Adrenal gland (tissue), 12 donors: ENCODE data around the gene TIMM29. TPM values are rescaled to one million over a fixed set of nuclear protein-coding genes. Genes with fewer than 3 reads are reported as not detected.
A peak's percentile ranks its signal among the peaks of the same experiment; 100 is the strongest.

Experiments used
- DNase-seq, 7 donors: peaks; one replicate each; pipeline ENCODE4 v3.0.0-alpha.2; 2019 to 2020
- H3K27ac ChIP-seq, 5 donors: fragments of 200-600 bp; sonication (generic) in 4 of 5; 1 replicate in 3 of 5; 2 replicates in 2 of 5; pipeline versions ENCODE4 v1.5.1 to v1.8.0; 2016 to 2020; ENCODE audit warnings: mild to moderate bottlenecking in 1 of 5
- H3K27me3 ChIP-seq: fragments of 200-600 bp; 2 replicates; pipeline ENCODE4 v1.8.0; 2021
- H3K36me3 ChIP-seq, 2 donors: fragments of 200-600 bp; replicated peaks in 1 of 2; 1 replicate in 1 of 2; 2 replicates in 1 of 2; pipeline versions ENCODE4 v1.5.1 to v1.8.0; 2018 to 2022
- H3K4me1 ChIP-seq, 2 donors: fragments of 200-600 bp; replicated peaks in 1 of 2; 1 replicate in 1 of 2; 2 replicates in 1 of 2; pipeline versions ENCODE4 v1.5.1 to v1.8.0; 2018 to 2021
- H3K4me3 ChIP-seq, 4 donors: fragments of 200-600 bp; sonication (generic) in 3 of 4; one replicate each; pipeline ENCODE4 v1.5.1; 2016 to 2018
- H3K9me3 ChIP-seq, 3 donors: fragments of 200-600 bp; sonication (generic) in 1 of 3; replicated peaks in 1 of 3; 1 replicate in 2 of 3; 2 replicates in 1 of 3; pipeline versions ENCODE4 v1.5.1 to v1.8.0; 2016 to 2021
- CTCF ChIP-seq, 6 experiments: fragments of 450-650 bp in 4 of 6; fragments of 200-600 bp in 2 of 6; sonication (generic) in 1 of 6; IDR thresholded peaks; 1 replicate in 5 of 6; 2 replicates in 1 of 6; pipeline versions ENCODE4 v1.5.1 to v1.8.0; 2016 to 2021; ENCODE audit warnings: antibody characterized with exemption in 6 of 6, mild to moderate bottlenecking in 2 of 6, moderate library complexity in 1 of 6
- POLR2A ChIP-seq, 2 donors: fragments of 450-650 bp; IDR thresholded peaks; one replicate each; pipeline ENCODE4 v1.6.1; 2017; ENCODE audit warnings: antibody characterized with exemption in 2 of 2, mild to moderate bottlenecking in 2 of 2, moderate library complexity in 1 of 2
- WGBS, 4 donors: extraction: QIAGEN DNeasy Blood & Tissue Kit in 2 of 4; methylation state at CpG; one replicate each; pipeline versions ENCODE4 v1.1.5 to v1.1.7; 2013 to 2017; 5-methylcytosine and 5-hydroxymethylcytosine counted together
- intact Hi-C, 2 donors: fragments of 100-400 bp; cut with DNase I; formaldehyde crosslinking; loops; one replicate each; pipeline versions ENCODE4 v1.14.1 to v1.15.0; 2022 to 2023
- polyA plus RNA-seq, 3 donors: library from polyadenylated mRNA; stranded (reverse); fragments of 200-250 nt in 2 of 3; fragments of 350-450 nt in 1 of 3; fragmentation: Illumina TruSeq in 1 of 3; extraction: RNeasy Lipid Tissue Mini Kit (QIAGEN cat#74804) in 1 of 3; gene quantifications; one replicate each; pipeline ENCODE4 v1.2.3, GENCODE V29; 2013 to 2014
- total RNA-seq, 9 donors: library from RNA; depleted of rRNA in 4 of 9; stranded (reverse); fragments of >200 nt in 4 of 9; fragments of 120-200 nt in 1 of 9; fragmentation: NEBNext Ultra II Directional in 1 of 9; extraction: Animal tissue kit (Norgen Biotek cat#: 25700) in 1 of 9; gene quantifications; one replicate each; pipeline versions ENCODE4 v1.1.0 to v1.2.4, GENCODE V29; 2013 to 2023
- donor health status: healthy with polysubstance abuse.
- donor health status: Bipolar disorder and iron deficiency.
- donor health status: DM: yes; HTN: yes; CAD: no.
- donor health status: DM: no; HTN: no; CAD: no.
- donor health status: DM: no; HTN: no; CAD: no.
- donor health status: DM: yes; HTN: yes; CAD: no.

The TIMM29 gene
- total and polyA plus RNA-seq, 12 donors: 10.5 to 39.7 (median 26.2) TPM

GRCh38 chr19:10923260-10924112 lies 5.1 kb upstream of the TIMM29 start:
- Histone ChIP-seq H3K27ac (no peak overlapping the region), H3K4me1 (peaks cover 8 to 17% of the 10 kb centered on the region in 2 donors), H3K4me3 (no peak overlapping the region), H3K27me3 (no peaks in the 10 kb centered on the region), H3K9me3 (no peaks in the 10 kb centered on the region), H3K36me3 (peaks cover 0 to 56% of the 10 kb centered on the region in 2 donors)
- peak in 1 of 7 donors; percentile 22 for DNase-seq
- intact Hi-C loops: loop anchor here in 1 of 2 donors (5.0 kb wide), 1 partner anchor 51 kb away; the partner anchor contains the start of gene CARM1
- TF ChIP-seq POLR2A (IDR thresholded peaks at IDR 0.05): no peak
- TF ChIP-seq CTCF (IDR thresholded peaks at IDR 0.05): no peak
- 91 to 92% (median 91%) methylated on average over 11 to 29 of the region's 29 CpGs for WGBS, 4 donors

- 85 to 90% (median 88%) methylated on average over 12 to 13 of the region's 13 CpGs for WGBS, 4 donors
- Histone ChIP-seq H3K4me3 (no peak overlapping the region), H3K27me3 (no peaks in the 10 kb centered on the region), H3K36me3 (peaks cover 0 to 54% of the 10 kb centered on the region in 2 donors), H3K9me3 (no peaks in the 10 kb centered on the region), H3K27ac (no peak overlapping the region), H3K4me1 (peaks cover 12 to 22% of the 10 kb centered on the region in 2 donors)
- intact Hi-C loops: loop anchor here in 1 of 2 donors (5.0 kb wide), 1 partner anchor 52 kb away; the partner anchor contains the start of gene CARM1
- DNase-seq: no peak
- TF ChIP-seq CTCF (IDR thresholded peaks at IDR 0.05) (no peak), POLR2A (IDR thresholded peaks at IDR 0.05) (no peak)
Observed at GRCh38 chr19:10924597-10924996, 4.0 kb upstream of the TIMM29 start.

DNA sequence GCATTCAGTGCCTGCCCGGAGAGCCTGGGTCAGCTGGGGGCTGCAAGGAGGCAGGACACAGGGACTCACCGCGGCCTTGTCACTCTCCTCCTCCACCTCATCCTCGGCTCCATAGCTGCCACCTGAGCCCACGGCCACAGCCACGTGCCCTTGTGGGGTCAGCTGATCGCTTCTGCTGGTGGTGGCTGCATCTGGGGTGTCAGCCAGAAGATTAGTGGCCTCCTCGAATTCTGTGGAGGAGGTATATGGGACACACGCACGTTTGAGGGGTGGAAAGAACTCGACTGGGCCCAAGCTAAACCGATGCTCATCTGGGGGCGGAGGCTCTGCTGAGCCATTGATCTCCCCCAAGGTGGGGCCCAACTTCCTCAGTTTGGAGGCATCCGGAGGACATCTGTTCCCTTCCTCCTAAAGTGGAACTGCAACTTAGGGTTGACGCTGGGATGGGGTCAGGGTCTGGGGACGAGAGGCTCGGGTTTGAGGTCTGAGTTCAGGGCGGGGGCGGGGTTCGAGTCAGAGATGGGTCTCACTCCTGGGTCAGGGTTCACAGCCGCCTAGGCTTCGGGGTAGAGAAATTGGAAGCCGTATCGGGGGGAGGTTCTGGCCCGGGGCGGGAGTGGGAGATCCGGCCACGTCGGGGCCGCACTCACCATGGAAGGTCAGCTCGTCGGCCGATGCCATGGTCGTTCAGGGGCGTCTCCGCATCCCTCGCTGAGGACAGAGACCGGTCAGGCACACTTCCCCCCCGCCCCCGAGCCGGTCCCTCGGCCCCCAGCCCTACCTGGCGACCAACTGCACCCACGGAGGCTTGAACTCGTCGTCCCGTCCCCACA lies 665 bp upstream of the TIMM29 start:
- WGBS, 4 donors: 0 to 6% (median 4%) methylated on average over 9 to 47 of the region's 47 CpGs
- no peak for DNase-seq
- peaks cover 0 to 33% of the 10 kb centered on the region in 2 donors for H3K36me3 ChIP-seq
- H3K27me3 ChIP-seq: no peaks in the 10 kb centered on the region
- intact Hi-C loops: loop anchor here in 1 of 2 donors (5.0 kb wide), 1 partner anchor 56 kb away; the partner anchor contains the start of gene CARM1
- TF ChIP-seq POLR2A (IDR thresholded peaks at IDR 0.05): no peak
- TF ChIP-seq CTCF (IDR thresholded peaks at IDR 0.05): no peak
- no peaks in the 10 kb centered on the region for H3K9me3 ChIP-seq
- peak overlapping the region in 4 of 5 donors; percentile 78 to 93 (median 84) for H3K27ac ChIP-seq
- H3K4me1 ChIP-seq: peaks cover 14 to 28% of the 10 kb centered on the region in 2 donors
- peak overlapping the region; percentile 36 to 97 (median 73) for H3K4me3 ChIP-seq

- Histone ChIP-seq H3K4me1 (peaks cover 14 to 28% of the 10 kb centered on the region in 2 donors), H3K9me3 (no peaks in the 10 kb centered on the region), H3K36me3 (peaks cover 0 to 21% of the 10 kb centered on the region in 2 donors), H3K4me3 (peak overlapping the region; percentile 36 to 97 (median 73)), H3K27me3 (no peaks in the 10 kb centered on the region), H3K27ac (peak overlapping the region in 4 of 5 donors; percentile 78 to 93 (median 84))
- DNase-seq: no peak
- WGBS, 4 donors: 8% methylated on average over 27 of the region's 27 CpGs; no CpG with 5 or more reads in 2 of the 4 donors
- no peak for TF ChIP-seq CTCF (IDR thresholded peaks at IDR 0.05)
- no peak for TF ChIP-seq POLR2A (IDR thresholded peaks at IDR 0.05)
- intact Hi-C loops: loop anchor here in 1 of 2 donors (5.0 kb wide), 1 partner anchor 57 kb away; the partner anchor contains the start of gene CARM1
Observed at GRCh38 chr19:10929402-10929794, 787 bp downstream of the TIMM29 start.
